ENCODE measurements around the gene NOS1AP. TPM values are rescaled to one million over a fixed set of nuclear protein-coding genes. Genes with fewer than 3 reads are reported as not detected.

Gene NOS1AP
- total and polyA plus RNA-seq, 8 donors: 2.2 to 6.2 (median 3.3) TPM

DNA sequence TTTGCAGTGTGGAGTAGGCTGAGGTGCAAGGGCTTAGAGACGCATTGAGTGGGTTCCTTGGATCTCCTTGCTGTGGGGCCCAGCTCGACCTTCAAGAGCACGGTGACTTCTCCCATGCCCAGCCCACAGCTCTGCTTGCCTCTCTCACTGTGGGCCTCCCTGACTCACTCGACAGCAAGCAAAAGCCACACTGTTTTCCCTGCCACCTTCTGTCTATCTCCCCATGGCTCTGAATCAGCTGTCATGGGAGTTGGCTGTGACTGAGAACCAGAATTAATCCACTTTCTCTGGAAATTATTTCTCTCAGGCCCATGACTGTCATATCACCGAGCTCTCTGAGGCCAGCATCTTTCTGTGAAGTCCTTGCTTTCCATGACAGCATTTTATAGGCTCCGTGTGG, 140.7 kb downstream of the NOS1AP start:
- Histone ChIP-seq H3K27ac (no peak overlapping the region), H3K4me3 (no peak overlapping the region), H3K36me3 (no peaks in the 10 kb centered on the region), H3K27me3 (no peaks in the 10 kb centered on the region), H3K9me3 (no peaks in the 10 kb centered on the region), H3K4me1 (peaks cover 0 to 19% of the 10 kb centered on the region in 2 donors)
- ATAC-seq (no peak), DNase-seq (no peak)
- TF ChIP-seq, protein P1, sequence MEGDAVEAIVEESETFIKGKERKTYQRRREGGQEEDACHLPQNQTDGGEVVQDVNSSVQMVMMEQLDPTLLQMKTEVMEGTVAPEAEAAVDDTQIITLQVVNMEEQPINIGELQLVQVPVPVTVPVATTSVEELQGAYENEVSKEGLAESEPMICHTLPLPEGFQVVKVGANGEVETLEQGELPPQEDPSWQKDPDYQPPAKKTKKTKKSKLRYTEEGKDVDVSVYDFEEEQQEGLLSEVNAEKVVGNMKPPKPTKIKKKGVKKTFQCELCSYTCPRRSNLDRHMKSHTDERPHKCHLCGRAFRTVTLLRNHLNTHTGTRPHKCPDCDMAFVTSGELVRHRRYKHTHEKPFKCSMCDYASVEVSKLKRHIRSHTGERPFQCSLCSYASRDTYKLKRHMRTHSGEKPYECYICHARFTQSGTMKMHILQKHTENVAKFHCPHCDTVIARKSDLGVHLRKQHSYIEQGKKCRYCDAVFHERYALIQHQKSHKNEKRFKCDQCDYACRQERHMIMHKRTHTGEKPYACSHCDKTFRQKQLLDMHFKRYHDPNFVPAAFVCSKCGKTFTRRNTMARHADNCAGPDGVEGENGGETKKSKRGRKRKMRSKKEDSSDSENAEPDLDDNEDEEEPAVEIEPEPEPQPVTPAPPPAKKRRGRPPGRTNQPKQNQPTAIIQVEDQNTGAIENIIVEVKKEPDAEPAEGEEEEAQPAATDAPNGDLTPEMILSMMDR (IDR thresholded peaks at IDR 0.05): no peak
- intact Hi-C loops (cut with DNase I): no loop called here

DNA sequence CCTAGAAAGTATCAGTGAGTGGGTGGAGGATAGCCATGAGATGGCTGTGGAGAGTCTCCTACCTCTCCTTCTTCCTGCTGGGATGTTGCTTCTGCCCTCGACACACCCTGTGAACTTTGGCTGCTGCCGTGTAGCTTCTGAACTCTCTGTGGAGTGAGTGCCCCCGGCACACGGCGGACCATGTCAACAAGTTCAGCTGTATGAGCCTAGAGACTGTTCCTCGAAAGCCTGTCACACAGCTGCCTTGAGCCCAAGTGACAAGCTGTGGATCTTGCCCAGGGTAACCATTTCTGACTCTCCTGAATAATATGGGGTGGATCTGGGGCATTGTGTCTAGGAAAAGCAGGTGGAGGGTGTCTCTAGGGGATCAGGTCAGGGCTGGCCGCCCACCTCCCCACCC, 143.2 kb downstream of the NOS1AP start:
- Histone ChIP-seq H3K4me1 (peaks cover 4 to 10% of the 10 kb centered on the region in 2 donors), H3K9me3 (no peaks in the 10 kb centered on the region), H3K36me3 (no peaks in the 10 kb centered on the region), H3K4me3 (no peak overlapping the region), H3K27ac (no peak overlapping the region), H3K27me3 (no peaks in the 10 kb centered on the region)
- TF ChIP-seq, protein P1 (IDR thresholded peaks at IDR 0.05): no peak
- ATAC-seq (no peak), DNase-seq (no peak)
- intact Hi-C loops (cut with DNase I): no loop called here

DNA sequence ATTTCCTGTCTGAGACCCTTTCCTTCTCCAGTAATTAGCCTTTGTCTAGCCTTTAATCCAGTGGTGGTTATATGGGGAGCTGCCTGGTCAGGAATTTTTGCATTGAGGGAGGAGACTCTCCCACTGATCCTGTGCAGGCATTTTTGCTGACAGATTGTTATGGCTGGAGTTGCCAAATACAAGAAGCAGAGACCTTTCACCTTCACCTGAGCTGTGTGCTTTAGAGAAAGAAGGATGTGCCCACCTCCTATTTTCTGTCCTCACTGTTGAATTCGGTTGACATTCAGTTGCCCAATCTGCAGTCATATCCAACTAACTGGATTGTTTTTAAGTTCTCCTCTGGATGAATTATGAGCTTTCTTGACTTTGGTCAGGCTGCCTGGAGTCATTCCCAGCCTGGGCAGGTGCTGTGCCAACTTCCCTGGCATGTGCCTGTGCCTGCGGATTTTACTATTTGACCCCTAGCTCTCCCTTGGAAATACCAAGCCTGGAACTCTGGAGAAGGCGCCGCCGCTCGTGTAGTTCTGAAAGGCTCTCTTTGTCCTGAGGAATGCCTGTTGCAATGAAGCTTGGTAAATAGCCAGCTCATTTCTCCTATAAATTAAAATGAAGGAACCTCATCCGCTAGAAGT, 143.9 kb downstream of the NOS1AP start:
- Histone ChIP-seq H3K9me3 (no peaks in the 10 kb centered on the region), H3K4me3 (no peak overlapping the region), H3K27me3 (no peaks in the 10 kb centered on the region), H3K36me3 (no peaks in the 10 kb centered on the region), H3K27ac (no peak overlapping the region), H3K4me1 (peaks cover 10 to 13% of the 10 kb centered on the region in 2 donors)
- DNase-seq: peak; percentile 48 to 64 (median 54)
- TF ChIP-seq, protein P1 (IDR thresholded peaks at IDR 0.05): no peak
- intact Hi-C loops (cut with DNase I): no loop called here
- ATAC-seq: peak; percentile 72

DNA sequence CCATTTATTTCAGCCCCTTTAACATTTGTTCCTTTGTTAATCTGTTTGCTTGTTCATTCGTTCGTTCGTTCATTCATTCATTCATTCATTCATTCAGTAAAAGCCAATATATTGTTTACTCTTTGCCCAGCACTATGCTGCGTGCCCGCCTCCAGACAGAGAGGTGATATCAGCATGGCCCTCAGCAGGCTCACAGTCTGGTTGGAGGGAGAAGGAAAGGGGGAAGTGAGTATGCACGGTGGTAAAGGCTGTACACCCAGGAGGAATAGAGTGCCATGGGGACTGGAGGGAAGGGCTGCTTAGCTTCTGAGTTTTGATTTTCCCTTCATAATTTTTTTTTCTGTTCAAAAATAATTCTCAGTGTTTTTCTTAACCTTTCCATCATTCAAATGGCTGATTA, 144.7 kb downstream of the NOS1AP start:
- peaks cover 13 to 16% of the 10 kb centered on the region in 2 donors for H3K4me1 ChIP-seq
- H3K27ac ChIP-seq: no peak overlapping the region
- H3K4me3 ChIP-seq: no peak overlapping the region
- no peaks in the 10 kb centered on the region for H3K9me3 ChIP-seq
- no peaks in the 10 kb centered on the region for H3K36me3 ChIP-seq
- intact Hi-C loops (cut with DNase I): no loop called here
- DNase-seq (no peak), ATAC-seq (no peak)
- no peaks in the 10 kb centered on the region for H3K27me3 ChIP-seq
- TF ChIP-seq, protein P1 (IDR thresholded peaks at IDR 0.05): no peak

DNA sequence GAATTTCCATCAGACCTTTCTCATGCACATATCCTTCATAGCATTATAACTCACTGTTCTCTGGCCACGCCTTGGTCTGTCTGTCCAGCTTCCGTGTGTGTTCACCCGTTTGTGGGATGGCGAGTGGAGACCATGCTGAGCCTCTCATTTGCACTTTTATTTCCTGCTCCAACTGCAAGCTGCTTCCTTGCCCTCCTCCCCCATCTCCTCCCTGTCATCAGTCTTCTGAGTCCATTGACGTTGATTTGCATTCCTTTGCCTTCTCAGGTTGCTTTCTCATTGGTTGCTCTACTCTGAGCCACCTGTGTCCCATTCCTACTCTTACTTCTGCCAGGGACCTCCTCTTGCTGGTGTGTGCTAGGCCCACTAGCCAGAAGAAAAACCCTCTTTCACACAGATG, 146.4 kb downstream of the NOS1AP start:
- DNase-seq (no peak), ATAC-seq (no peak)
- Histone ChIP-seq H3K9me3 (no peaks in the 10 kb centered on the region), H3K36me3 (no peaks in the 10 kb centered on the region), H3K4me3 (no peak overlapping the region), H3K27me3 (no peaks in the 10 kb centered on the region), H3K4me1 (peaks cover 13 to 16% of the 10 kb centered on the region in 2 donors), H3K27ac (no peak overlapping the region)
- TF ChIP-seq, protein P1 (IDR thresholded peaks at IDR 0.05): no peak
- intact Hi-C loops (cut with DNase I): no loop called here
